ENCODE data around the gene OGDH. TPM values are rescaled to one million over a fixed set of nuclear protein-coding genes. Genes with fewer than 3 reads are reported as not detected.

The OGDH gene
- total RNA-seq, 2 donors from 2014 or later = 77.6 to 128 TPM

DNA sequence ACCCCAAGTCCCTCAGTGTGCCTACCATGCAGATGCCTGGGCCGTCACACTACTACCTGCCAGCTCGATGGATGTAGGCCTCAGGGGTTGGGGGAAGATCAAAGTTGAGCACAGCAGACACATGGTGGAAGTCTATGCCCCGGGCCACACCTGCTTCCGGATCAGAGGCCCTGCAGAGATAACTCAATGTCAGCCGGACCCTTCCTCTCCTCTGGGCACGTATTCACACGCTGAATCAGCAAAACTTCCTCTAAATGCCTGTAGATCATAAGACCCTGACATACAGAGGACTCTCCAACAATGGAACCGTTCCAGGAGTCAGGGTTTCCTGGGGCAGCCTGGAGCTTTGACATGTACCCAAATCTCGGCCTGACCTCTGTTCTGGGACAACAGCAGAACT, 36.5 kb upstream of the OGDH start:
- H3K36me3 Mint-ChIP-seq (ENCODE audit: low read depth) = peaks cover 96% of the 10 kb centered on the region
- no peak overlapping the region for H3K4me3 Mint-ChIP-seq
- H3K4me1 Mint-ChIP-seq = peaks cover 18% of the 10 kb centered on the region
- no peaks in the 10 kb centered on the region for H3K27me3 Mint-ChIP-seq
- H3K9me3 Mint-ChIP-seq = no peaks in the 10 kb centered on the region
- ATAC-seq (replicated peaks) = no peak
- H3K27ac Mint-ChIP-seq = no peak overlapping the region

DNA sequence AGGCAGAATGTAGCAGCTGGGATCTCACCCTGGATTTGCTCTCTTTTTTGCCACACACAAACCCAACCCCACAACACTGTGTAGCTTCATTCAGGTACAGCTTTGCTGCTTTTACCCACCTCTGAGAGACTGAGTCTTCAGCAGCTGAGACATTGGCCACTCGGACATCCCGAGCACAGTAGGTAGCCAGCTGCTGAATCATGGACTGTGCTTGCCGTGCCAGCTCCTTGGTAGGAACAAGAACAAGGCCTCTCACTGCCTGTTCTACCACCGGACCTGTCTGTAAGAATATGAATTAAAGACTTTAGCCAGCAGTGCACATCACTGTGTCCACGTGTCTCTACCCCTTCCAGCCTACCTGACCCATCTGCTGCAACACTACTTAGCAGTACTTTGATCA, 33.7 kb upstream of the OGDH start:
- peaks cover 20% of the 10 kb centered on the region for H3K4me1 Mint-ChIP-seq
- H3K27ac Mint-ChIP-seq = peak overlapping the region; percentile 100
- H3K36me3 Mint-ChIP-seq (ENCODE audit: low read depth) = peaks cover 96% of the 10 kb centered on the region
- ATAC-seq (replicated peaks) = no peak
- no peaks in the 10 kb centered on the region for H3K9me3 Mint-ChIP-seq
- peak overlapping the region; percentile 100 for H3K4me3 Mint-ChIP-seq
- no peaks in the 10 kb centered on the region for H3K27me3 Mint-ChIP-seq

- Mint-ChIP-seq H3K27ac (peak within 1 kb of the TSS; percentile 100), H3K9me3 (no peaks in the 10 kb centered on the region), H3K27me3 (no peaks in the 10 kb centered on the region), H3K4me3 (peak within 1 kb of the TSS; percentile 100), H3K4me1 (peaks cover 20% of the 10 kb centered on the region), H3K36me3 (ENCODE audit: low read depth) (peaks cover 95% of the 10 kb centered on the region)
- ATAC-seq (replicated peaks) = peak; percentile 98
Observed at GRCh38 chr7:44573464-44574286, 32.8 kb upstream of the OGDH start, which contains the start of gene DDX56. DDX56 (minus strand) TSS chr7:44573908; CDS start chr7:44573895, 13 bp downstream.

DNA sequence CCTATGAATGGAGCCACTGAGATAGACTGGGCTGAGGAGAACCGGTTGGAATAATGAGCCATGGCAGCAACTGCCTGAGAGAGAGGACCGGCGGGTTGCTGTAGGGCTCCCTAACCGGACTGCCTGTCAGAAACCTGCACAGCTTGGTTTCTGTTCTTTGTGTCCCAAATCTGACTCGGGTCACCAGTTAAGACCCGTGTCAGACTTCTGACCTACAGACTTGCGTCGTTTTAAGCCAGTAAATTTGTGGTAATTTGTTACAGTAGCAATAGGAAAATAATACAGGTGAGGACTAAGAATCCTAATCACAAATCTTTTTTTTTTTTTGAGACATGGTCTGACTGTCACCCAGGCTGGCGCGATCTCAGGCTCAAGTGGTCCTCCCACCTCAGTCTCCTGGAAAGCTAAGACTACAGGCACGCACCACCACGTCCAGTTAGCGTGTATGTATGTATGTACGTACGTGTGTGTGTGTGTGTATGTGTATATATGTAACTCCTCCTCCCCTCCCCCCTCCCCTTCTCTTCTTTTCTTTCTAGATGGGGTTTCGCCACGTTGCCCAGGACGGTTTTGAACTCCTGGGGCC, 32.0 kb upstream of the OGDH start:
- Mint-ChIP-seq H3K4me3 (peak overlapping the region; percentile 100), H3K9me3 (no peaks in the 10 kb centered on the region), H3K27ac (peak overlapping the region; percentile 100), H3K4me1 (peaks cover 20% of the 10 kb centered on the region), H3K36me3 (ENCODE audit: low read depth) (peaks cover 95% of the 10 kb centered on the region), H3K27me3 (no peaks in the 10 kb centered on the region)
- ATAC-seq (replicated peaks) = no peak

DNA sequence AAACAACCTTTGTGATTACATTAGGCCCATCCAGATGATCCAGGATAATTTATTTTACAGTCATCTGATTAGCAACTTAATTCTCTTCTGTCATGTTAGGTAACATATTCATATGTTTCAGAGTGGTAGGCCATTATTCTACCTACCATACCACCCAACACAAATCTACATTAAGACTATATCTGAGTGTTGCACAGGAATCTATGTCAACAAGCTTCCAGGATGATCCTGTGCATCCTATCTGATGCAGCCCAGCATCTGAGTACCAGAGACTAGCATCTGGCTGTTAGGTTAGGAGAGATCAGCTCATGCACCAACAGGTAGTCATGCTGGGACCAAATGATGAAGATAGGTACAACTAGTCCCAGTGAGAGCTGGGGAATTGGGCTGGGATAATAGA, 31.4 kb upstream of the OGDH start:
- H3K27me3 Mint-ChIP-seq = no peaks in the 10 kb centered on the region
- H3K4me1 Mint-ChIP-seq = peaks cover 24% of the 10 kb centered on the region
- peaks cover 95% of the 10 kb centered on the region for H3K36me3 Mint-ChIP-seq (ENCODE audit: low read depth)
- no peaks in the 10 kb centered on the region for H3K9me3 Mint-ChIP-seq
- peak overlapping the region; percentile 100 for H3K4me3 Mint-ChIP-seq
- H3K27ac Mint-ChIP-seq = peak overlapping the region; percentile 100
- no peak for ATAC-seq (replicated peaks)

DNA sequence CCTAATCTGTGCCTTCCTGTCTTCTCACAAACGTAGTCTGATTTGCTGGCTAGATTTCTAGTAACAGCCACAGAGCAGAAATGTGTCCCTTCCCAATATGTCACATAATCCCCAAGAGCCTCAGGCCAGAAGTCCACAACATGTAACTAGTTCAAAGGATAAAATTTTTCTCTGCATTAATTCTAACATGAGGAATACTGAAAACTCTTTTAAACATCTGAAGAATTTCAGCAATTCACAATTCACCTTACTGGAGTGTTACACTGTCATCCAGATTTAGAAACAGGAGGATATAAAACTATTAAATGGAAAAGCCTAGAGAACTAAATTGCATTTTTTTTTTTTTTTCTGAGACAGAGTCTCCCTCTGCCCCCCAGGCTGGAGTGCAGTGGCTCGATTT, 30.2 kb upstream of the OGDH start:
- Mint-ChIP-seq H3K36me3 (ENCODE audit: low read depth) (peaks cover 95% of the 10 kb centered on the region), H3K4me3 (peak overlapping the region; percentile 16), H3K27ac (peak overlapping the region; percentile 58), H3K27me3 (no peaks in the 10 kb centered on the region), H3K9me3 (no peaks in the 10 kb centered on the region), H3K4me1 (peaks cover 31% of the 10 kb centered on the region)
- no peak for ATAC-seq (replicated peaks)

GRCh38 chr7:44580945-44581878, 25.2 kb upstream of the OGDH start:
- Mint-ChIP-seq H3K4me3 (peak overlapping the region; percentile 94), H3K36me3 (ENCODE audit: low read depth) (peaks cover 59% of the 10 kb centered on the region), H3K9me3 (no peaks in the 10 kb centered on the region), H3K27me3 (no peaks in the 10 kb centered on the region), H3K27ac (peak overlapping the region; percentile 97), H3K4me1 (peaks cover 12% of the 10 kb centered on the region)
- peak; percentile 45 for ATAC-seq (replicated peaks)

GRCh38 chr7:44581879-44582603, 24.4 kb upstream of the OGDH start, which contains the start of gene TMED4:
TMED4 (minus strand) TSS chr7:44582231; CDS start chr7:44582206, 25 bp downstream.
- Mint-ChIP-seq H3K9me3 (no peaks in the 10 kb centered on the region), H3K4me3 (peak within 1 kb of the TSS; percentile 94), H3K36me3 (ENCODE audit: low read depth) (peaks cover 50% of the 10 kb centered on the region), H3K27me3 (no peaks in the 10 kb centered on the region), H3K4me1 (peaks cover 11% of the 10 kb centered on the region), H3K27ac (peak within 1 kb of the TSS; percentile 97)
- ATAC-seq (replicated peaks) = peak; percentile 94

DNA sequence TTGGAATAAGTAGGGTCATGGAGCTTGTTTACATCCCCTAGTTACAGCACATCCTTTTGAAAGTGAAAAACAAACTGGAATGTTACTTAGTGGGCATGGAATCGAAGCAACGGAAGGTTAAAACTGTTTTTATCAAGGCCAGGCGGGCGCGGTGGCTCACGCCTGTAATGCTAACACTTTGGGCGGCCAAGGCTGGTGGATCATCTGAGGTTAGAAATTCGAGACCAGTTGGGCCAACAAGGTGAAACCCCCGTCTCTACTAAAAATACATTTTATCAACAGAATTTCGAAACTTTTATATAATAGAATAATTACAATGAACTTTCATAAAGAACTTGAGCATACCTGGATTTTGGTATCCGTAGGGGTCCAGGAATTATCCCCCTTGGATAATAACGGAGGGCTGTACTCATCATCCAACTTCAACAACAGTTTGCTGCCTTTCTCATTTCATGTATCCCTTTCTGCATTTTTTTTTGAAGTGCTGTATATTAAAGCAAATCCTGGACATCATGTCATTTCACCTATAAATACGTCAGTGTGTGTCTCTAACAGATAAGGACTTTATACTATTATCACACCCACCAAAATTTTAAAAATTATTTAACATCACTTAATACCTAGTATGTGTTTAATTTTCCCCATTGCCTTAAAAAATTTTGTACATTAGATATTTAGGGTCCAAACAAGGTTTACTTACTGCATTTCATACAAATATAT, 23.1 kb upstream of the OGDH start:
- H3K27me3 Mint-ChIP-seq = no peaks in the 10 kb centered on the region
- no peak for ATAC-seq (replicated peaks)

GRCh38 chr7:44587843-44588711, 18.4 kb upstream of the OGDH start:
- Mint-ChIP-seq H3K4me1 (no peaks in the 10 kb centered on the region), H3K9me3 (no peaks in the 10 kb centered on the region), H3K27me3 (no peaks in the 10 kb centered on the region), H3K36me3 (ENCODE audit: low read depth) (no peaks in the 10 kb centered on the region), H3K27ac (peak overlapping the region; percentile 64), H3K4me3 (no peak overlapping the region)
- ATAC-seq (replicated peaks) = peak; percentile 85

More for the DNA sequence above, 23.1 kb upstream of the OGDH start:
- peak overlapping the region; percentile 94 for H3K4me3 Mint-ChIP-seq
- H3K4me1 Mint-ChIP-seq = peaks cover 11% of the 10 kb centered on the region
- peak overlapping the region; percentile 97 for H3K27ac Mint-ChIP-seq
- H3K9me3 Mint-ChIP-seq = no peaks in the 10 kb centered on the region
- H3K36me3 Mint-ChIP-seq (ENCODE audit: low read depth) = peaks cover 42% of the 10 kb centered on the region

- Mint-ChIP-seq H3K27me3 (no peaks in the 10 kb centered on the region), H3K27ac (no peak overlapping the region), H3K4me1 (no peaks in the 10 kb centered on the region), H3K9me3 (no peaks in the 10 kb centered on the region), H3K36me3 (ENCODE audit: low read depth) (no peaks in the 10 kb centered on the region), H3K4me3 (no peak overlapping the region)
- ATAC-seq (replicated peaks) = no peak
Observed at GRCh38 chr7:44590910-44591309, 15.5 kb upstream of the OGDH start.

- Mint-ChIP-seq H3K36me3 (ENCODE audit: low read depth) (no peaks in the 10 kb centered on the region), H3K9me3 (no peaks in the 10 kb centered on the region), H3K27ac (no peak overlapping the region), H3K27me3 (no peaks in the 10 kb centered on the region), H3K4me3 (no peak overlapping the region), H3K4me1 (no peaks in the 10 kb centered on the region)
- ATAC-seq (replicated peaks) = no peak
Observed at GRCh38 chr7:44595934-44596635, 10.3 kb upstream of the OGDH start.
